ENCODE data around the gene EEF1AKMT3.
A peak's percentile ranks its signal among the peaks of the same experiment; 100 is the strongest.

Gene EEF1AKMT3

DNA sequence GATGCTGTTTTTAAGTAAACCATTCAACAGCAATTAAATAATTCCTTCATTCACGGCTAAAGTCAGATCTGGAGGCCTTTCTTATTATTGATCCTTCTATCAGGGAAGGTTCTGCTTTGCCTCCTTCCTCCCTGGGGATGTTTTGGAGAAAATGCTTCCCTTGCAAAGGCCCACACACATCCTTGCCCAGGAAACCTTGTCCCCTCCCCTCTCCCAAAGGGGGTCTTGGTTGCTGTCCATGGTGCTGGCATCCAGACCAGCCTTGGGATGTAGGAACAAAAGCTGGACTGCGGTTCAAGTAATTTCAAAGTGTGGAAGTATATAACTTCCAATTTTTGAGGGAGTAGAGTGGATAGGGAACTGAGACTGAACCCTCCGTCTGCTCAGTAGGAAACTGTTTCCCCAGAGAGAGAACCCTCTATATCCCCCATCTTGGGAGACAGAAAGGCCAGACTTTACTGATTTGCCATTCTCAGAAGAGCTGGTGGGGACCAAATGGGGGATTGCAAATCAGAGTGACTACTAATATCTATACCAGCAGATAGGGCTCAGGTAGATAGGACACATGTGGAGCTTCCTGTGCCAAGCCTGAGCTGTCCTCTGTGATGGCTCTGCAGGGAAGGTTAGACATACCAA lies 11.9 kb upstream of the EEF1AKMT3 start:
- no peak for DNase-seq (ENCODE audit: extremely low read depth, low read depth)
- H3K4me3 ChIP-seq (replicated peaks; ENCODE audit: low read depth, low read length): no peak overlapping the region
- TF ChIP-seq, protein P1, sequence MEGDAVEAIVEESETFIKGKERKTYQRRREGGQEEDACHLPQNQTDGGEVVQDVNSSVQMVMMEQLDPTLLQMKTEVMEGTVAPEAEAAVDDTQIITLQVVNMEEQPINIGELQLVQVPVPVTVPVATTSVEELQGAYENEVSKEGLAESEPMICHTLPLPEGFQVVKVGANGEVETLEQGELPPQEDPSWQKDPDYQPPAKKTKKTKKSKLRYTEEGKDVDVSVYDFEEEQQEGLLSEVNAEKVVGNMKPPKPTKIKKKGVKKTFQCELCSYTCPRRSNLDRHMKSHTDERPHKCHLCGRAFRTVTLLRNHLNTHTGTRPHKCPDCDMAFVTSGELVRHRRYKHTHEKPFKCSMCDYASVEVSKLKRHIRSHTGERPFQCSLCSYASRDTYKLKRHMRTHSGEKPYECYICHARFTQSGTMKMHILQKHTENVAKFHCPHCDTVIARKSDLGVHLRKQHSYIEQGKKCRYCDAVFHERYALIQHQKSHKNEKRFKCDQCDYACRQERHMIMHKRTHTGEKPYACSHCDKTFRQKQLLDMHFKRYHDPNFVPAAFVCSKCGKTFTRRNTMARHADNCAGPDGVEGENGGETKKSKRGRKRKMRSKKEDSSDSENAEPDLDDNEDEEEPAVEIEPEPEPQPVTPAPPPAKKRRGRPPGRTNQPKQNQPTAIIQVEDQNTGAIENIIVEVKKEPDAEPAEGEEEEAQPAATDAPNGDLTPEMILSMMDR (IDR thresholded peaks at IDR 0.05; ENCODE audit: low read depth, low read length, missing control alignments): no peak

DNA sequence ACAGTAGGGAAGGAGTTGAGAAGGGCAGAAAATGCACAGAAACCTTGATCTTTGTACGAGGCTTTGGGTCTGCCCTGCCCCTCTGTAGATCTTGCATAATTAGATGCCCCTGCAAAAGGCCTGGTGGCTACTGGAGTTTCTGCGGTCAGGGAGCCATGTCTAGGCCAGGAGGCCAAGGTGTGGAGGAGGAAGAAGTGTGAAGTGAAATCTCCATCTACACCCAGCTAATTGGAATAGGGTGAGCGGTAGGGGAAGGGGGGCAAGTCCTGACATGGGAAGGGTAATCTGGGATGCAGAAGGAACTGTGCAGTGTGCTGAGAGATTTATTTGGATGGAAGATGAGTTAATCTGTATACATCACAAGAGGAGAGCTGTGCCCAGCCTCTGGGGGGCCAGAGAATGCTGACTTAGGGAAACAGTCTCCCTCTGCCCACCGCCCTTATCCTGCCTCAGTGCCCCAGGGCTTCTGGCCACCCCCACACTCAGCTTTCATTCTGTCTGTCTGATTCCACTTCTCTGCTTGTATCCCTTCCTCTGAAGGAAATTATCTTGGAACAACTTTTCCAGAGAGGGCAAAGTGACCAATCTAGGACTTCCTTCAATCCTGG lies 10.9 kb upstream of the EEF1AKMT3 start:
- TF ChIP-seq, protein P1 (IDR thresholded peaks at IDR 0.05; ENCODE audit: low read depth, low read length, missing control alignments): no peak
- H3K4me3 ChIP-seq (replicated peaks; ENCODE audit: low read depth, low read length): no peak overlapping the region
- DNase-seq (ENCODE audit: extremely low read depth, low read depth): no peak

GRCh38 chr12:57762463-57762862 lies 10.0 kb upstream of the EEF1AKMT3 start:
- TF ChIP-seq, protein P1 (IDR thresholded peaks at IDR 0.05; ENCODE audit: low read depth, low read length, missing control alignments): no peak
- no peak for DNase-seq (ENCODE audit: extremely low read depth, low read depth)
- H3K4me3 ChIP-seq (replicated peaks; ENCODE audit: low read depth, low read length): no peak overlapping the region

GRCh38 chr12:57763881-57764661 lies 8.3 kb upstream of the EEF1AKMT3 start:
- TF ChIP-seq, protein P1 (IDR thresholded peaks at IDR 0.05; ENCODE audit: low read depth, low read length, missing control alignments): no peak
- no peak for DNase-seq (ENCODE audit: extremely low read depth, low read depth)
- H3K4me3 ChIP-seq (replicated peaks; ENCODE audit: low read depth, low read length): no peak overlapping the region

DNA sequence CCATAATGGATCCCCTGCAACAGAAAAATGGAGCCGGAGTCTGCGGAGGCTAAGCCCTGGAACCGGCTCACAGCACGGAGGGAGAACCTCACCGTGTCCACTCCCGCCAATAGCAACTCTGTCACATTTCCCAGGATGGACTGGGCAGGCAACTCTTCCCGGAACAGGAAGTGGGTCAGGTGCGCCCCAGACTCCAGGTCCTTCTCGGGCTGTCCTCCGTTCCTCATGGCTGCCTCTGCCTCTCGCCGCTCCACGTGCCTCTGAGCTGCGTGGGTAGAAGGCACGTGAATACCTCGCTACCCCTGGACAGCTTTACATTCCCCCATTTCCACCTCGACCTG lies 7.8 kb upstream of the EEF1AKMT3 start:
- H3K4me3 ChIP-seq (replicated peaks; ENCODE audit: low read depth, low read length): peak overlapping the region; percentile 32
- TF ChIP-seq, protein P1 (IDR thresholded peaks at IDR 0.05; ENCODE audit: low read depth, low read length, missing control alignments): no peak
- DNase-seq (ENCODE audit: extremely low read depth, low read depth): no peak

GRCh38 chr12:57765003-57765697 lies 7.3 kb upstream of the EEF1AKMT3 start:
- no peak for DNase-seq (ENCODE audit: extremely low read depth, low read depth)
- TF ChIP-seq, protein P1 (IDR thresholded peaks at IDR 0.05; ENCODE audit: low read depth, low read length, missing control alignments): peak; percentile 32
- H3K4me3 ChIP-seq (replicated peaks; ENCODE audit: low read depth, low read length): peak overlapping the region; percentile 32

All from HFF-Myc (cell line).